Loucy (cell line): Measurements from ENCODE around the gene AGBL4.

ENCODE experiments used
- H2AFZ ChIP-seq: fragments of 200-600 bp; sonication (generic); 2 replicates; pipeline ENCODE4 v1.6.0; 2016; ENCODE audit warnings: antibody characterized with exemption, mild to moderate bottlenecking, low read length, moderate library complexity
- H3F3A ChIP-seq: fragments of 200-600 bp; 2 replicates; pipeline ENCODE4 v1.6.0; 2016; ENCODE audit warnings: antibody characterized with exemption, low read depth, mild to moderate bottlenecking
- H3K27me3 ChIP-seq: fragments of 200-600 bp; sonication (generic); 2 replicates; pipeline ENCODE4 v1.6.1; 2014; ENCODE audit warnings: low read length, mild to moderate bottlenecking; ENCODE audit not compliant: insufficient read depth, poor library complexity, severe bottlenecking
- H3K36me3 ChIP-seq: fragments of 200-600 bp; sonication (generic); 2 replicates; pipeline ENCODE4 v1.6.1; 2016; ENCODE audit warnings: low read length; ENCODE audit not compliant: insufficient read depth
- H3K4me1 ChIP-seq: fragments of 200-600 bp; sonication (generic); 2 replicates; pipeline ENCODE4 v1.5.1; 2014; ENCODE audit warnings: low read length, mild to moderate bottlenecking; ENCODE audit not compliant: insufficient read depth, poor library complexity, severe bottlenecking
- H3K4me2 ChIP-seq: fragments of 200-600 bp; sonication (generic); 2 replicates; pipeline ENCODE4 v1.6.0; 2014; ENCODE audit warnings: antibody characterized with exemption, low read length, low read depth, mild to moderate bottlenecking; ENCODE audit not compliant: poor library complexity, severe bottlenecking
- H3K4me3 ChIP-seq: fragments of 200-600 bp; sonication (generic); 2 replicates; pipeline ENCODE4 v1.5.1; 2014; ENCODE audit warnings: low read length, mild to moderate bottlenecking, mixed read lengths; ENCODE audit not compliant: poor library complexity, severe bottlenecking
- H3K79me2 ChIP-seq: fragments of 200-600 bp; sonication (generic); 2 replicates; pipeline ENCODE4 v1.6.1; 2014; ENCODE audit warnings: low read length; ENCODE audit not compliant: insufficient read depth
- H3K9ac ChIP-seq: fragments of 200-600 bp; sonication (generic); 2 replicates; pipeline ENCODE4 v1.6.0; 2014; ENCODE audit warnings: mild to moderate bottlenecking, low read depth, low read length, moderate library complexity; ENCODE audit not compliant: poor library complexity, severe bottlenecking
- H3K9me2 ChIP-seq: fragments of 200-600 bp; sonication (generic); replicated peaks from 2 replicates; pipeline ENCODE4 v1.6.1; 2016; ENCODE audit warnings: low read depth, low read length, mixed read lengths
- H3K9me3 ChIP-seq: fragments of 200-600 bp; sonication (generic); 2 replicates; pipeline ENCODE4 v1.6.1; 2014; ENCODE audit warnings: mild to moderate bottlenecking, antibody characterized with exemption, low read length, low read depth; ENCODE audit not compliant: insufficient read depth
- H4K20me1 ChIP-seq: fragments of 200-600 bp; sonication (generic); 2 replicates; pipeline ENCODE4 v1.6.0; 2014; ENCODE audit warnings: antibody characterized with exemption, low read length, mild to moderate bottlenecking; ENCODE audit not compliant: insufficient read depth, poor library complexity, severe bottlenecking
- EZH2phosphoT487 ChIP-seq: fragments of 200-600 bp; IDR thresholded peaks from 2 replicates; pipeline ENCODE4 v1.6.1; 2018; ENCODE audit warnings: antibody characterized with exemption, mild to moderate bottlenecking, moderate library complexity, borderline replicate concordance
- TF ChIP-seq, protein P1 (sequence below): fragments of 200-600 bp; sonication (generic); conservative IDR thresholded peaks from 2 replicates; pipeline ENCODE4 v1.5.1; 2014; ENCODE audit warnings: mild to moderate bottlenecking, antibody characterized with exemption, low read length

The AGBL4 gene

DNA sequence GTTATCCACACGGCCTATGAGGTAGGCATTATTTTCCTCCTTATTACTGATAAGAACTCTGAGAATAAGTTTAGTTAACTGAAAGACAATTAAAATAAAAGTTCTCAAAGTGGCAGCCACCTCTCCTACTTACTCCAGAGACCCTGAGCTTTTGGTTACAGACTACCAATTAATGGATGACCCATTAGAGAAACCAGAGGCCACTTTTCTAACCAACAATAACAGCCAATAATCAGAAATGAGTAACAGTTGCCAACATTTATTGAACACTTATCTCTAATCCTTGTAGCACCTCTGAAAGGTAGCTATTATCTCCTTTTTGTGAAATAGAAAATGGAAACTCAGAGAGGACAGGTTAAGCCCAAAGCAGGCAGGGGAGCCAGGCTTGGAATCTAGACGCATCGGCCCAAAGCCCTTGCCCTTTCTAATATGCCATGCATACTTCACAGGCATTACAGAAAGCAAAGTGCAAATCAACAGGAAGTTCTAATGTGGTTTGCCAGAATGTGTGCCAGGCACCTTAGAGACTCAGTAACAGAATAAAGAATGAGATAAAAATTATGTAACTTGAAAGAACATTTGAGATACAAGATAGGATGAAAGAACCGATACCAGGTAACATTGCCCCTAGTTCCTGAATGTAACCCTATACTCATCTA lies 1297.1 kb downstream of the AGBL4 start:
- Histone ChIP-seq H3K4me2 (no peak overlapping the region), H3K9me2 (no peaks in the 10 kb centered on the region), H3K36me3 (peaks cover 52% of the 10 kb centered on the region; the same call in 1 of the 2 replicates), H3K79me2 (no peaks in the 10 kb centered on the region), H3K4me1 (no peaks in the 10 kb centered on the region), H4K20me1 (peaks cover 3% of the 10 kb centered on the region), H3K9ac (no peak overlapping the region), H3F3A (no peaks in the 10 kb centered on the region), H3K4me3 (no peak overlapping the region), H2AFZ (no peak overlapping the region), H3K27me3 (no peaks in the 10 kb centered on the region), H3K9me3 (no peaks in the 10 kb centered on the region)
- TF ChIP-seq, protein P1, sequence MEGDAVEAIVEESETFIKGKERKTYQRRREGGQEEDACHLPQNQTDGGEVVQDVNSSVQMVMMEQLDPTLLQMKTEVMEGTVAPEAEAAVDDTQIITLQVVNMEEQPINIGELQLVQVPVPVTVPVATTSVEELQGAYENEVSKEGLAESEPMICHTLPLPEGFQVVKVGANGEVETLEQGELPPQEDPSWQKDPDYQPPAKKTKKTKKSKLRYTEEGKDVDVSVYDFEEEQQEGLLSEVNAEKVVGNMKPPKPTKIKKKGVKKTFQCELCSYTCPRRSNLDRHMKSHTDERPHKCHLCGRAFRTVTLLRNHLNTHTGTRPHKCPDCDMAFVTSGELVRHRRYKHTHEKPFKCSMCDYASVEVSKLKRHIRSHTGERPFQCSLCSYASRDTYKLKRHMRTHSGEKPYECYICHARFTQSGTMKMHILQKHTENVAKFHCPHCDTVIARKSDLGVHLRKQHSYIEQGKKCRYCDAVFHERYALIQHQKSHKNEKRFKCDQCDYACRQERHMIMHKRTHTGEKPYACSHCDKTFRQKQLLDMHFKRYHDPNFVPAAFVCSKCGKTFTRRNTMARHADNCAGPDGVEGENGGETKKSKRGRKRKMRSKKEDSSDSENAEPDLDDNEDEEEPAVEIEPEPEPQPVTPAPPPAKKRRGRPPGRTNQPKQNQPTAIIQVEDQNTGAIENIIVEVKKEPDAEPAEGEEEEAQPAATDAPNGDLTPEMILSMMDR: no peak
- no peak for TF ChIP-seq EZH2phosphoT487

DNA sequence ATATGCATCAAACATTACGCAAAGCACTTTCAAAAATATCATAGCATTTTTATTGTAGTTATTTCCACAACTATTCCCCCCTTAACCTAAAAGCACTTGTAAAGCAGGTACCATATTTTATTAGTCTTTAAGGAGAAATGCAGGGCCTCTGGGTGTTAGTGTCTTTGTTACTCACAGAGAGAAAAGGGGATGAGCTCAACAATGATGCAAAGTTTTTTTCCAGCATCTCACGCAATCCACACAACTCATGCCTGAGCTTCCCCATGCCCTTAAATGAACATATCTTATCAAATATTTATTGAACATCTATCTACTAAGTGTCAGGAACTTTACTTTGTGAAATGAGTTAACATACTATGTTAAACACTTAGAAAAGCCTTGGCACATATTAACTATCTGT lies 1297.6 kb downstream of the AGBL4 start:
- Histone ChIP-seq H4K20me1 (peaks cover 3% of the 10 kb centered on the region), H3K4me3 (no peak overlapping the region), H3K79me2 (no peaks in the 10 kb centered on the region), H3K36me3 (peaks cover 47% of the 10 kb centered on the region; the same call in 1 of the 2 replicates), H2AFZ (no peak overlapping the region), H3K9me2 (no peaks in the 10 kb centered on the region), H3K9ac (no peak overlapping the region), H3K4me1 (no peaks in the 10 kb centered on the region), H3K9me3 (no peaks in the 10 kb centered on the region), H3K27me3 (no peaks in the 10 kb centered on the region), H3F3A (no peaks in the 10 kb centered on the region), H3K4me2 (no peak overlapping the region)
- TF ChIP-seq EZH2phosphoT487: no peak
- TF ChIP-seq, protein P1: no peak

DNA sequence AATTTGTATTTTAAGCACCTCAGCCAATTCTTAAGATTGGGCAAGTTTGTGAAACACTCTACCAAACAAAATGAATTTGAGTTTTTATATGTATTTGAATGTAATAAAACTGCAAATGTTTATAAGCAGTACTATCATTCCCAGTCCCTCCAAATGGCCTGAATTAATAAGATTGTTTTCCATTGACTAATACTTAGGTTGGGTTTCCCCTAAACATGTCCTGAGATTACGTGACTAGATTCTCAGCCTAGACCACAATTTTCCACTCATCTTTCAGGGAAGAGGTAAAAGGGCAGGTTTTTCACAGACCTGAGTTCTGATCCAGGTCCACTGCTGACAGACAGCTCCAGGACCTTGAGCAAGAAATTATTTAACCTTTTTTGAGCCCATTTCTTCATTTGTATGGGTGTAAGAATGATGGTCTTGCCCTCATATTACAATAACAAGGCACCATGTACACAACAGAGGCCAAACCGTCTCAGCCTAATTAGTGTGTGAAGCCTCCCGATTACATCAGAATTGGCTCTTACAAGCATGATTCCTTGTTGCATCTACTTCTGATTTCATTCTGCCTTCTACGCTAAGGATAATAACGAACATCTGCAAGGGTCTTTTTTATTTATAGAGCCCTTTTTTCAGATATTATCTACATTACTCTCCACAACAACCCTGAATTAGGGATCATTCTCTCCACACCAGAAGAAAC lies 1298.3 kb downstream of the AGBL4 start:
- Histone ChIP-seq H3K4me1 (no peaks in the 10 kb centered on the region), H3K4me3 (no peak overlapping the region), H3K36me3 (peaks cover 40% of the 10 kb centered on the region; the same call in 1 of the 2 replicates), H4K20me1 (peaks cover 3% of the 10 kb centered on the region), H3K27me3 (no peaks in the 10 kb centered on the region), H3K9me3 (no peaks in the 10 kb centered on the region), H3K9ac (no peak overlapping the region), H3K4me2 (no peak overlapping the region), H3F3A (no peaks in the 10 kb centered on the region), H3K79me2 (no peaks in the 10 kb centered on the region), H2AFZ (no peak overlapping the region), H3K9me2 (no peaks in the 10 kb centered on the region)
- TF ChIP-seq EZH2phosphoT487: no peak
- TF ChIP-seq, protein P1: no peak
